K562 (cell line): ENCODE measurements around the gene RTL1. TPM values are rescaled to one million over a fixed set of nuclear protein-coding genes. Genes with fewer than 3 reads are reported as not detected.
A peak's percentile ranks its signal among the peaks of the same experiment; 100 is the strongest.

Experiments
- ATAC-seq: fragments of 200-7000 bp; cut with Tn5 transposase; 3 replicates; pipeline ENCODE4 v1.9.1; 2020; ENCODE audit warnings: moderate library complexity
- BruUV-seq: library from RNA; stranded (reverse); fragments of 400-500 nt; replicated peaks from 2 replicates; lab custom pipeline; 2021; lab: Mats Ljungman, UMichigan
- CTCF ChIA-PET: fragments of 300-600 bp; formaldehyde crosslinking; extraction: SDS; loops from one replicate; lab custom pipeline; 2021; ENCODE audit warnings: low intra/inter-chr PET ratio; lab: Yijun Ruan, JAX
- POLR2A ChIA-PET: fragments of 300-600, 350-650 bp; sonication (Branson Sonifier 250); formaldehyde crosslinking; extraction: SDS; loops from one replicate; lab custom pipeline; 2021; ENCODE audit warnings: antibody characterized with exemption, inconsistent platforms; lab: Yijun Ruan, JAX
- DNase-seq, 4 experiments: peaks; one replicate each; pipeline versions ENCODE4 v3.0.0 to v3.0.0-alpha.2; 2011 to 2018; ENCODE audit warnings: low spot score in 3 of 4, mixed read lengths in 3 of 4; ENCODE audit errors: extremely low read depth in 1 of 4
- FAIRE-seq: peaks from 2 replicates; lab custom pipeline; 2011; peaks lifted over from hg19 to GRCh38; lab: Jason Lieb, UNC
- H2AFZ ChIP-seq: 2 replicates; pipeline ENCODE4 v1.6.0; 2011; ENCODE audit warnings: low read depth, low read length, control low read depth, inconsistent platforms
- H3K27ac ChIP-seq: fragments of 200-600 bp; 3 replicates; pipeline ENCODE4 v1.8.0; 2011; ENCODE audit warnings: low read depth, mild to moderate bottlenecking, control low read depth, inconsistent platforms, low read length, moderate library complexity, mixed read lengths; ENCODE audit errors: extremely low read depth
- H3K27me3 ChIP-seq, 2 experiments: fragments of 300-600 bp in 1 of 2; 2 replicates in 1 of 2; 3 replicates in 1 of 2; pipeline versions ENCODE4 v1.6.0 to v1.8.0; 2011; ENCODE audit warnings: inconsistent platforms in 2 of 2, low read length in 2 of 2, mild to moderate bottlenecking in 1 of 2, mixed read lengths in 1 of 2, moderate library complexity in 1 of 2; ENCODE audit not compliant: control insufficient read depth in 2 of 2, insufficient read depth in 2 of 2
- H3K36me3 ChIP-seq: fragments of 300-600 bp; 3 replicates; pipeline ENCODE4 v1.8.0; 2011; ENCODE audit warnings: mild to moderate bottlenecking, low read length, inconsistent platforms; ENCODE audit not compliant: control insufficient read depth, insufficient read depth
- H3K4me1 ChIP-seq, 2 experiments: fragments of 200-600 bp in 1 of 2; replicated peaks in 1 of 2; 2 replicates in 1 of 2; 3 replicates in 1 of 2; pipeline versions ENCODE4 v1.5.1 to v1.8.0; 2011; ENCODE audit warnings: inconsistent platforms in 2 of 2, low read length in 2 of 2, mild to moderate bottlenecking in 1 of 2, mixed read lengths in 1 of 2, moderate library complexity in 1 of 2; ENCODE audit not compliant: control insufficient read depth in 2 of 2, insufficient read depth in 2 of 2
- H3K4me2 ChIP-seq: 2 replicates; pipeline ENCODE4 v1.6.1; 2011; ENCODE audit warnings: low read length, control low read depth, inconsistent platforms, mixed read lengths; ENCODE audit not compliant: insufficient read depth
- H3K4me3 ChIP-seq: fragments of 200-600 bp; sonication (generic), shearing (Covaris generic); 2 replicates; pipeline ENCODE4 v1.5.1; 2016; ENCODE audit warnings: control low read depth, inconsistent platforms
- H3K79me2 ChIP-seq: fragments of 200-600 bp; 3 replicates; pipeline ENCODE4 v1.8.0; 2011; ENCODE audit warnings: low read length, inconsistent platforms; ENCODE audit not compliant: control insufficient read depth, insufficient read depth
- H3K9ac ChIP-seq, 2 experiments: 2 replicates each; pipeline versions ENCODE4 v1.6.0 to v1.6.1; 2011; ENCODE audit warnings: low read depth in 2 of 2, low read length in 2 of 2, control low read depth in 1 of 2, inconsistent platforms in 1 of 2, mild to moderate bottlenecking in 1 of 2, mixed read lengths in 1 of 2; ENCODE audit not compliant: insufficient read depth in 1 of 2
- H3K9me1 ChIP-seq: one replicate; pipeline ENCODE4 v1.6.0; 2011; ENCODE audit warnings: inconsistent platforms, mild to moderate bottlenecking, low read length, moderate library complexity; ENCODE audit not compliant: control insufficient read depth, insufficient read depth
- H3K9me3 ChIP-seq: replicated peaks from 2 replicates; pipeline ENCODE4 v1.5.1; 2011; ENCODE audit warnings: low read depth, low read length, inconsistent platforms; ENCODE audit not compliant: control insufficient read depth, insufficient read depth
- H4K20me1 ChIP-seq: replicated peaks from 2 replicates; pipeline ENCODE4 v1.6.1; 2011; ENCODE audit warnings: low read length, inconsistent platforms, mixed read lengths; ENCODE audit not compliant: control insufficient read depth, insufficient read depth
- DPF2 ChIP-seq: fragments of 450-650 bp; IDR thresholded peaks from 2 replicates; pipeline ENCODE4 v1.6.1; 2016
- LCOR ChIP-seq: sonication (generic); formaldehyde crosslinking; IDR thresholded peaks from 2 replicates; pipeline ENCODE4 v1.8.0; 2022; ENCODE audit warnings: mild to moderate bottlenecking, missing genetic modification reagents
- NFE2 ChIP-seq: IDR thresholded peaks from 2 replicates; pipeline ENCODE4 v1.6.1; 2014; ENCODE audit warnings: antibody characterized with exemption, low read depth
- SP2 ChIP-seq: IDR thresholded peaks from 2 replicates; pipeline ENCODE4 v1.6.1; 2011; ENCODE audit warnings: mild to moderate bottlenecking, low read depth, low read length, moderate library complexity; ENCODE audit not compliant: poor library complexity, severe bottlenecking; ENCODE audit errors: extremely low read depth
- STAT5A ChIP-seq: IDR thresholded peaks from 2 replicates; pipeline ENCODE4 v1.6.1; 2012; ENCODE audit warnings: low read length, inconsistent platforms, borderline replicate concordance
- ZBTB49 ChIP-seq: sonication (generic); formaldehyde crosslinking; IDR thresholded peaks from 2 replicates; pipeline ENCODE4 v1.8.0; 2022; ENCODE audit warnings: missing genetic modification reagents, mild to moderate bottlenecking, borderline replicate concordance
- ZBTB8A ChIP-seq: fragments of 450-650 bp; IDR thresholded peaks from 2 replicates; pipeline ENCODE4 v1.6.1; 2018; ENCODE audit warnings: mild to moderate bottlenecking, moderate library complexity; ENCODE audit not compliant: partially characterized antibody
- ZNF354B ChIP-seq: fragments of 250-450 bp; sonication (Bioruptor Pico); IDR thresholded peaks from 2 replicates; pipeline ENCODE4 v1.4.0; 2020
- ZNF384 ChIP-seq: IDR thresholded peaks from 2 replicates; pipeline ENCODE4 v1.6.1; 2012; ENCODE audit warnings: low read depth, low read length, improper control_type of control experiment
- ZSCAN29 ChIP-seq: fragments of 450-650 bp; IDR thresholded peaks from 2 replicates; pipeline ENCODE4 v1.6.1; 2017
- WGBS: fragments of 100-300 bp; shearing (Covaris generic); methylation state at CpG from one replicate; pipeline ENCODE4 v1.1.6; 2016; ENCODE audit warnings: low coverage, mixed read lengths; ENCODE audit not compliant: insufficient coverage; ENCODE audit errors: missing lambda C conversion rate; 5-methylcytosine and 5-hydroxymethylcytosine counted together
- in situ Hi-C: fragments of 300-500 bp; cut with MboI; formaldehyde crosslinking; loops from 4 replicates; pipeline ENCODE4 v1.15.0; 2018; ENCODE audit warnings: inconsistent platforms, mixed read lengths
- intact Hi-C: fragments of 100-400 bp; cut with micrococcal nuclease; formaldehyde crosslinking; loops from 2 replicates; pipeline ENCODE4 v1.14.2; 2022
- polyA plus RNA-seq, 8 experiments: library from polyadenylated mRNA; depleted of rRNA in 4 of 8; stranded (reverse) in 5 of 8; unstranded in 3 of 8; fragments of >200 nt; fragmentation: Nextera tagmentation in 2 of 8; fragmentation: Illumina TruSeq in 1 of 8; extraction: Ambion mirVana in 2 of 8; extraction: Trizol in 1 of 8; gene quantifications; 2 replicates each; pipeline versions ENCODE4 v1.2.1 to v1.2.3, GENCODE V29; 2011 to 2014; ENCODE audit warnings: inconsistent platforms in 1 of 8, missing spikeins in 1 of 8
- total RNA-seq, 7 experiments: library from RNA; depleted of rRNA in 6 of 7; stranded (reverse); fragments of >200 nt in 6 of 7; fragmentation: Illumina TruSeq in 2 of 7; extraction: Trizol in 2 of 7; gene quantifications; 2 replicates each; pipeline versions ENCODE4 v1.2.1 to v1.2.3, GENCODE V29; 2011 to 2021; ENCODE audit warnings: low replicate concordance in 1 of 7
- TF ChIP-seq, protein P1 (sequence below): fragments of 200-800 bp; sonication (Bioruptor generic); IDR thresholded peaks from 2 replicates; pipeline ENCODE4 v1.6.1; 2016; ENCODE audit warnings: missing genetic modification characterization, missing compliant biosample characterization

Gene RTL1
- total and polyA plus RNA-seq, 9 of the 15 experiments (the other 6 are each of a cell fraction or from before 2014, with no cell fraction given) = not detected

DNA sequence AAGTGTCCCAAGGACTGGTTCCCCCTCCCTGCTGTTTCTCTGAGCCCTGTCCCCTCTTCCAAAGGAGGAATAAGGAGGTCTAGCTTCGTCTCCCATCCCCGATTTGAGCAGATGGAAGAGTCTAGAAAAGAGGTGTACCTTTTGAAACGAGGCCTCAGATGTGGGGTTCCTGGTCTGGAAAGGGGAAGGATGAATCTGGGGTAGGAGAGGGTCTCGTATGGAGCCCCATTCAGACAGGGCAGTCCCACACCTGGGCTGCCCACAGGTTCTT is 64.3 kb downstream of the RTL1 start:
- 41% methylated on average over 4 of the region's 4 CpGs for WGBS
- Histone ChIP-seq H4K20me1 (no peaks in the 10 kb centered on the region; the same call in 1 of the 2 replicates), H3K4me3 (no peak overlapping the region)
- no peak for DNase-seq
- intact Hi-C loops = no loop called here
- BruUV-seq = no TSS peak
- no peak for TF ChIP-seq ZNF354B
- TF ChIP-seq ZBTB8A = no peak
- TF ChIP-seq LCOR (CRISPR knock-in tag) = no peak
- no peak for TF ChIP-seq DPF2
- no peak for TF ChIP-seq NFE2
- TF ChIP-seq, protein P1, sequence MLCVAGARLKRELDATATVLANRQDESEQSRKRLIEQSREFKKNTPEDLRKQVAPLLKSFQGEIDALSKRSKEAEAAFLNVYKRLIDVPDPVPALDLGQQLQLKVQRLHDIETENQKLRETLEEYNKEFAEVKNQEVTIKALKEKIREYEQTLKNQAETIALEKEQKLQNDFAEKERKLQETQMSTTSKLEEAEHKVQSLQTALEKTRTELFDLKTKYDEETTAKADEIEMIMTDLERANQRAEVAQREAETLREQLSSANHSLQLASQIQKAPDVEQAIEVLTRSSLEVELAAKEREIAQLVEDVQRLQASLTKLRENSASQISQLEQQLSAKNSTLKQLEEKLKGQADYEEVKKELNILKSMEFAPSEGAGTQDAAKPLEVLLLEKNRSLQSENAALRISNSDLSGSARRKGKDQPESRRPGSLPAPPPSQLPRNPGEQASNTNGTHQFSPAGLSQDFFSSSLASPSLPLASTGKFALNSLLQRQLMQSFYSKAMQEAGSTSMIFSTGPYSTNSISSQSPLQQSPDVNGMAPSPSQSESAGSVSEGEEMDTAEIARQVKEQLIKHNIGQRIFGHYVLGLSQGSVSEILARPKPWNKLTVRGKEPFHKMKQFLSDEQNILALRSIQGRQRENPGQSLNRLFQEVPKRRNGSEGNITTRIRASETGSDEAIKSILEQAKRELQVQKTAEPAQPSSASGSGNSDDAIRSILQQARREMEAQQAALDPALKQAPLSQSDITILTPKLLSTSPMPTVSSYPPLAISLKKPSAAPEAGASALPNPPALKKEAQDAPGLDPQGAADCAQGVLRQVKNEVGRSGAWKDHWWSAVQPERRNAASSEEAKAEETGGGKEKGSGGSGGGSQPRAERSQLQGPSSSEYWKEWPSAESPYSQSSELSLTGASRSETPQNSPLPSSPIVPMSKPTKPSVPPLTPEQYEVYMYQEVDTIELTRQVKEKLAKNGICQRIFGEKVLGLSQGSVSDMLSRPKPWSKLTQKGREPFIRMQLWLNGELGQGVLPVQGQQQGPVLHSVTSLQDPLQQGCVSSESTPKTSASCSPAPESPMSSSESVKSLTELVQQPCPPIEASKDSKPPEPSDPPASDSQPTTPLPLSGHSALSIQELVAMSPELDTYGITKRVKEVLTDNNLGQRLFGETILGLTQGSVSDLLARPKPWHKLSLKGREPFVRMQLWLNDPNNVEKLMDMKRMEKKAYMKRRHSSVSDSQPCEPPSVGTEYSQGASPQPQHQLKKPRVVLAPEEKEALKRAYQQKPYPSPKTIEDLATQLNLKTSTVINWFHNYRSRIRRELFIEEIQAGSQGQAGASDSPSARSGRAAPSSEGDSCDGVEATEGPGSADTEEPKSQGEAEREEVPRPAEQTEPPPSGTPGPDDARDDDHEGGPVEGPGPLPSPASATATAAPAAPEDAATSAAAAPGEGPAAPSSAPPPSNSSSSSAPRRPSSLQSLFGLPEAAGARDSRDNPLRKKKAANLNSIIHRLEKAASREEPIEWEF (CRISPR knock-in tag) = no peak
- TF ChIP-seq ZNF384 = no peak
- TF ChIP-seq STAT5A = no peak
- TF ChIP-seq ZSCAN29 = no peak
- no peak for TF ChIP-seq ZBTB49
- no peak for TF ChIP-seq SP2
- TF ChIP-seq, all 486 proteins: peak for 0
- in situ Hi-C loops = no loop called here
- H3K36me3 ChIP-seq = no peaks in the 10 kb centered on the region
- H3K9ac ChIP-seq = no peak overlapping the region; a peak in 1 of 4 replicates
- ATAC-seq (no peak), FAIRE-seq (no peak)
- no peak overlapping the region for H3K4me2 ChIP-seq
- ChIA-PET POLR2A (no interaction called here), CTCF (no interaction called here)
- no peaks in the 10 kb centered on the region for H3K79me2 ChIP-seq
- no peaks in the 10 kb centered on the region for H3K9me3 ChIP-seq
- no peaks in the 10 kb centered on the region for H3K27me3 ChIP-seq
- no peak overlapping the region for H3K27ac ChIP-seq
- H3K9me1 ChIP-seq = no peaks in the 10 kb centered on the region
- peaks cover 0 to 36% of the 10 kb centered on the region in 2 experiments; a peak in 3 of 5 replicates for H3K4me1 ChIP-seq
- H2AFZ ChIP-seq = peak overlapping the region; percentile 32; the same call in 1 of the 2 replicates
